GM23338 (cell line): Measurements from ENCODE around the gene ASGR1. TPM values are rescaled to one million over a fixed set of nuclear protein-coding genes. Genes with fewer than 3 reads are reported as not detected.

Experiments used
- ATAC-seq: fragments of 200-7000 bp; cut with Tn5 transposase; 3 replicates; pipeline ENCODE4 v1.9.1; 2020
- DNase-seq: peaks from one replicate; pipeline ENCODE4 v3.0.0-alpha.2; 2015; ENCODE audit warnings: low spot score
- H2AFZ ChIP-seq: fragments of 200-600 bp; sonication (generic); 2 replicates; pipeline ENCODE4 v1.8.0; 2016; ENCODE audit warnings: antibody characterized with exemption, mild to moderate bottlenecking, moderate library complexity
- H3F3A ChIP-seq: fragments of 200-600 bp; sonication (generic); replicated peaks from 2 replicates; pipeline ENCODE4 v1.8.0; 2017; ENCODE audit warnings: antibody characterized with exemption, mixed run types, low read depth
- H3K27ac ChIP-seq: fragments of 200-600 bp; sonication (generic); 2 replicates; pipeline ENCODE4 v1.6.1; 2016; ENCODE audit warnings: low read depth
- H3K27me3 ChIP-seq: fragments of 200-600 bp; sonication (generic); 2 replicates; pipeline ENCODE4 v1.8.0; 2016; ENCODE audit warnings: mild to moderate bottlenecking, mixed run types, moderate library complexity; ENCODE audit not compliant: insufficient read depth
- H3K36me3 ChIP-seq: fragments of 200-600 bp; sonication (generic); 2 replicates; pipeline ENCODE4 v1.8.0; 2016; ENCODE audit warnings: mild to moderate bottlenecking; ENCODE audit not compliant: insufficient read depth
- H3K4me1 ChIP-seq: fragments of 200-600 bp; sonication (generic); 2 replicates; pipeline ENCODE4 v1.8.0; 2016; ENCODE audit warnings: mild to moderate bottlenecking, moderate library complexity; ENCODE audit not compliant: insufficient read depth
- H3K4me2 ChIP-seq: fragments of 200-600 bp; sonication (generic); 2 replicates; pipeline ENCODE4 v1.7.1; 2017; ENCODE audit warnings: mixed run types
- H3K4me3 ChIP-seq: fragments of 200-600 bp; sonication (generic); 2 replicates; pipeline ENCODE4 v1.6.1; 2016; ENCODE audit warnings: mixed run types
- H3K79me2 ChIP-seq: fragments of 200-600 bp; sonication (generic); replicated peaks from 2 replicates; pipeline ENCODE4 v1.8.0; 2017; ENCODE audit warnings: mild to moderate bottlenecking; ENCODE audit not compliant: insufficient read depth
- H3K9me2 ChIP-seq: fragments of 200-600 bp; sonication (generic); 2 replicates; pipeline ENCODE4 v1.8.0; 2017; ENCODE audit not compliant: insufficient read depth
- H4K20me1 ChIP-seq: fragments of 200-600 bp; sonication (generic); replicated peaks from 2 replicates; pipeline ENCODE4 v1.8.0; 2017; ENCODE audit warnings: mild to moderate bottlenecking; ENCODE audit not compliant: insufficient read depth
- H3K27ac Mint-ChIP-seq: 2 replicates; pipeline ENCODE4 v1.8.0; 2020; ENCODE audit warnings: inconsistent platforms, mild to moderate bottlenecking, moderate library complexity, mixed read lengths
- H3K27me3 Mint-ChIP-seq: 3 replicates; pipeline ENCODE4 v1.8.0; 2022; ENCODE audit warnings: low read depth, mild to moderate bottlenecking, moderate library complexity, mixed read lengths, inconsistent platforms; ENCODE audit not compliant: insufficient read depth, poor library complexity
- H3K36me3 Mint-ChIP-seq: 3 replicates; pipeline ENCODE4 v1.8.0; 2021; ENCODE audit warnings: low read depth, mild to moderate bottlenecking, inconsistent platforms, moderate library complexity, mixed read lengths
- H3K4me1 Mint-ChIP-seq: 3 replicates; pipeline ENCODE4 v1.8.0; 2020; ENCODE audit warnings: mild to moderate bottlenecking, inconsistent platforms, mixed read lengths
- H3K4me3 Mint-ChIP-seq: 3 replicates; pipeline ENCODE4 v1.8.0; 2021; ENCODE audit warnings: moderate library complexity, mild to moderate bottlenecking, inconsistent platforms, mixed read lengths
- H3K9me3 Mint-ChIP-seq: 3 replicates; pipeline ENCODE4 v1.8.0; 2020; ENCODE audit warnings: moderate library complexity, mild to moderate bottlenecking, inconsistent platforms, mixed read lengths
- CREB1 ChIP-seq: fragments of 250-450 bp; sonication (Bioruptor Pico); IDR thresholded peaks from 2 replicates; pipeline ENCODE4 v1.5.0; 2020; ENCODE audit warnings: low read depth, mild to moderate bottlenecking, moderate library complexity
- NANOG ChIP-seq: IDR thresholded peaks from 2 replicates; pipeline ENCODE4 v1.6.1; 2016; ENCODE audit warnings: antibody characterized with exemption, borderline replicate concordance
- POLR2AphosphoS5 ChIP-seq: IDR thresholded peaks from 2 replicates; pipeline ENCODE4 v1.6.1; 2016; ENCODE audit warnings: antibody characterized with exemption, low read depth
- ZNF331 ChIP-seq: fragments of 250-450 bp; sonication (Bioruptor Pico); IDR thresholded peaks from 2 replicates; pipeline ENCODE4 v1.5.0; 2020; ENCODE audit warnings: low read depth, mild to moderate bottlenecking, moderate library complexity
- ZNF462 ChIP-seq: fragments of 250-450 bp; sonication (Bioruptor Pico); IDR thresholded peaks from 2 replicates; pipeline ENCODE4 v1.5.0; 2020; ENCODE audit warnings: mild to moderate bottlenecking, moderate library complexity
- polyA plus RNA-seq: library from polyadenylated mRNA; unstranded; fragments of >200 nt; fragmentation: Nextera tagmentation; extraction: Ambion mirVana; gene quantifications from 2 replicates; pipeline ENCODE4 v1.2.1, GENCODE V29; 2016
- total RNA-seq: library from RNA; depleted of rRNA; stranded (reverse); fragments of >200 nt; shearing (Covaris generic); gene quantifications from 2 replicates; pipeline ENCODE4 v1.2.3, GENCODE V29; 2014
- TF ChIP-seq, protein P1 (sequence below): IDR thresholded peaks from 2 replicates; pipeline ENCODE4 v1.6.1; 2016; ENCODE audit warnings: antibody characterized with exemption

Gene ASGR1
- total and polyA plus RNA-seq, 2 experiments from 2014 or later = 8.3 to 9.0 TPM

DNA sequence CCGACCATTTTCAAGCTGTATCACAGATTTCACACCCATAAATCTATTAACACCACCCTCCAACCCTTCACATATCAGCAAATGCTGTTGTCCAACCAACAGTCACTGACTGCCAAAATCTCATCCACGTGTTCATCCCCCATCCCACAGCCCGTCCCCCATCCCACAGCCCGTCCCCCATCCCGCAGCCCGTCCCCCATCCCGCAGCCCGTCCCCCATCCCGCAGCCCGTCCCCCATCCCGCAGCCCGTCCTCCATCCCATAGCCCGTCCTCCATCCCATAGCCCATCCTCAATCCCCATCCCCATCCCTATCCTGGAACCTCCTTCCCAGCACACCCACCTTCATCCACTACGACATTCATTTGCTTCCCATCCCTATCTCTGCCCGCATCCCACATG is 26.4 kb upstream of the ASGR1 start (continued):
- TF ChIP-seq ZNF462 (CRISPR knock-in tag) (no peak), NANOG (no peak), ZNF331 (CRISPR knock-in tag) (no peak)
- TF ChIP-seq, protein P1, sequence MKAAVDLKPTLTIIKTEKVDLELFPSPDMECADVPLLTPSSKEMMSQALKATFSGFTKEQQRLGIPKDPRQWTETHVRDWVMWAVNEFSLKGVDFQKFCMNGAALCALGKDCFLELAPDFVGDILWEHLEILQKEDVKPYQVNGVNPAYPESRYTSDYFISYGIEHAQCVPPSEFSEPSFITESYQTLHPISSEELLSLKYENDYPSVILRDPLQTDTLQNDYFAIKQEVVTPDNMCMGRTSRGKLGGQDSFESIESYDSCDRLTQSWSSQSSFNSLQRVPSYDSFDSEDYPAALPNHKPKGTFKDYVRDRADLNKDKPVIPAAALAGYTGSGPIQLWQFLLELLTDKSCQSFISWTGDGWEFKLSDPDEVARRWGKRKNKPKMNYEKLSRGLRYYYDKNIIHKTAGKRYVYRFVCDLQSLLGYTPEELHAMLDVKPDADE = no peak

DNA sequence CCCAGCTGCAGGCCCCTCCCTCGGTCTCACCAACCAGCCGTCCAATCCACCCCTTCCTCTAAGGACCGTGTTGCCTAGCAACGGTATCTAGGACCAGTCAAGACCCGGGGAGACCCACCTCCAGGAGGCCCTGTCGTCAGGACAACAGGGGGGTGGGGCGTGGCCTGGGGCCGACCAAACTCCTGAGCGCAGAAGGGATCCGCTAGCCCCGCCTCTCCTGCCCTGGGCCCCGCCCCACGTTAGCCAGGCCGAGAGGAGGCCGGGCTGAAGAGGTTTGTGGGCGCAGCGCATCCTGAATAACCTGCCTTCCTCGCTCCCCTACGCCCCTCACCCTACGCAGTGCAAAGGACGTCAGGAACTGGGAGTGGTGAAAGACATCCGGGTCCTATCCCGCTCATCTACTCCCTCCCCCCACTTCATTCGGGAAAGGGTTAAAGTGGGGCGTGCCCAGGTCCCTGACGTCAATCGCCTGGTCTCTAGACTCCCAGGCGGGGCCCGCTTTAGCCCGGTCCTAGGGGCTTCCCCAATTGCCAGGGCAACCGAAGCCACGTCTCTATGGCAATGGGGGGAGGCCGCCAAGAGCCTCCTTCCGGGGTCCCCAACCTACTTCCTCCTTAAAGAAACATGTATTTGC is 25.8 kb upstream of the ASGR1 start:
- TF ChIP-seq CREB1 (CRISPR knock-in tag) (peak; percentile 93), NANOG (no peak), POLR2AphosphoS5 (peak; percentile 42; the same call in 1 of the 2 replicates)
- Mint-ChIP-seq H3K36me3 (peaks cover 39% of the 10 kb centered on the region), H3K4me3 (peak overlapping the region; percentile 80), H3K27ac (peak overlapping the region; percentile 91), H3K27me3 (peaks cover 10% of the 10 kb centered on the region), H3K4me1 (peaks cover 45% of the 10 kb centered on the region), H3K9me3 (no peaks in the 10 kb centered on the region; the same call in 2 of the 3 replicates)
- H3K4me2 ChIP-seq = peak overlapping the region; percentile 89
- no peaks in the 10 kb centered on the region for H3K27me3 ChIP-seq
- DNase-seq (peak; percentile 99), ATAC-seq (peak; percentile 75)
- no peak overlapping the region for H2AFZ ChIP-seq
- peaks cover 29% of the 10 kb centered on the region for H3K79me2 ChIP-seq
- peak overlapping the region; percentile 55 for H3K4me3 ChIP-seq
- peaks cover 10% of the 10 kb centered on the region for H4K20me1 ChIP-seq
- H3K4me1 ChIP-seq = peaks cover 28% of the 10 kb centered on the region
- peaks cover 21% of the 10 kb centered on the region for H3F3A ChIP-seq
- H3K9me2 ChIP-seq = no peaks in the 10 kb centered on the region
- H3K36me3 ChIP-seq = peaks cover 15% of the 10 kb centered on the region
- peak overlapping the region; percentile 70 for H3K27ac ChIP-seq
